Osteoblast (primary cell): ENCODE measurements around the gene DNAH10. TPM values are rescaled to one million over a fixed set of nuclear protein-coding genes. Genes with fewer than 3 reads are reported as not detected.

Source experiments
- DNase-seq: peaks from one replicate; pipeline ENCODE4 v3.0.0; 2011; ENCODE audit warnings: low spot score, mixed read lengths; ENCODE audit not compliant: insufficient read length; ENCODE audit errors: missing footprints
- H2AFZ ChIP-seq: 2 replicates; pipeline ENCODE4 v1.6.0; 2011; ENCODE audit warnings: mild to moderate bottlenecking, low read length
- H3K27ac ChIP-seq: 2 replicates; pipeline ENCODE4 v1.5.1; 2011; ENCODE audit warnings: mild to moderate bottlenecking, low read depth, low read length, moderate library complexity
- H3K27me3 ChIP-seq: 2 replicates; pipeline ENCODE4 v1.6.0; 2012; ENCODE audit warnings: mild to moderate bottlenecking, control low read depth, inconsistent platforms, low read length, moderate library complexity; ENCODE audit not compliant: insufficient read depth
- H3K36me3 ChIP-seq: 2 replicates; pipeline ENCODE4 v1.5.1; 2011; ENCODE audit warnings: mild to moderate bottlenecking, low read length, control low read depth, moderate library complexity; ENCODE audit not compliant: insufficient read depth
- H3K4me1 ChIP-seq: 2 replicates; pipeline ENCODE4 v1.5.1; 2011; ENCODE audit warnings: mild to moderate bottlenecking, low read length, control low read depth, moderate library complexity; ENCODE audit not compliant: insufficient read depth
- H3K4me2 ChIP-seq: 2 replicates; pipeline ENCODE4 v1.6.0; 2011; ENCODE audit warnings: mild to moderate bottlenecking, low read length; ENCODE audit not compliant: insufficient read depth
- H3K4me3 ChIP-seq: fragments of 200-600 bp; sonication (generic); 3 replicates; pipeline ENCODE4 v1.5.1; 2012; ENCODE audit warnings: mild to moderate bottlenecking, low read length, inconsistent platforms; ENCODE audit not compliant: insufficient read depth
- H3K79me2 ChIP-seq: 2 replicates; pipeline ENCODE4 v1.6.0; 2012; ENCODE audit warnings: mild to moderate bottlenecking, low read length, control low read depth, inconsistent platforms; ENCODE audit not compliant: insufficient read depth
- H3K9me3 ChIP-seq: 2 replicates; pipeline ENCODE4 v1.5.1; 2011; ENCODE audit warnings: low read depth, low read length, control low read depth
- H4K20me1 ChIP-seq: 2 replicates; pipeline ENCODE4 v1.6.0; 2012; ENCODE audit warnings: mild to moderate bottlenecking, low read length, control low read depth; ENCODE audit not compliant: insufficient read depth
- CTCF ChIP-seq: IDR thresholded peaks from 2 replicates; pipeline ENCODE4 v1.5.1; 2011; ENCODE audit warnings: mild to moderate bottlenecking, low read depth, low read length, moderate library complexity; ENCODE audit errors: extremely low read depth
- total RNA-seq: library from RNA; depleted of rRNA; stranded (reverse); fragments of >200 nt; gene quantifications from 2 replicates; pipeline ENCODE4 v1.2.3, GENCODE V29; 2012

Gene DNAH10
- total RNA-seq, 1 donor = 0.72 TPM

GRCh38 chr12:123942911-123943648 is 181.0 kb downstream of the DNAH10 start:
- Histone ChIP-seq H2AFZ (no peak overlapping the region), H3K36me3 (peaks cover 47% of the 10 kb centered on the region), H3K4me2 (peak overlapping the region; percentile 67), H3K4me3 (peak overlapping the region; percentile 11), H3K4me1 (peaks cover 27% of the 10 kb centered on the region), H3K9me3 (peaks cover 7% of the 10 kb centered on the region), H4K20me1 (peaks cover 20% of the 10 kb centered on the region), H3K79me2 (peaks cover 14% of the 10 kb centered on the region), H3K27ac (peak overlapping the region; percentile 92), H3K27me3 (no peaks in the 10 kb centered on the region)
- peak; percentile 90 for DNase-seq
- TF ChIP-seq CTCF = no peak

DNA sequence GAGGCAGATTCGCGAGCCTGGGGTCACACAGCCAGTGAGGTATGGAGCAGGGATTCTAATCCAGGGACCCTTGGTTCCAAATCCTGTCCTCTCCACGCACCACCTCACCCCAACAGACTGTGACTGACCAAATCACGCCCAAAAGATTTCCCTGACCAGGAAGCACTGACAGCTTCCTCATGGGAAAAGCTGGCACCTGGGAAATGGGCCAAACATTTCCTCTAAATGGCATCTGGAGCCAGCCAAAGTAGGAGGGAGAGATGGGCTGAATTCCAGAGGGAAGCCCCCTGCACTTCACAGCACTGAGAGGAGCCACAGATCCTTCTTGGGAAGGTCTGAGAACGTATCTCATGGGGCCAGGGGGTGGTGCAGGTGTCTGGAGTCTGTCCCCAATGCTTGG is 181.7 kb downstream of the DNAH10 start:
- no peaks in the 10 kb centered on the region for H3K27me3 ChIP-seq
- no peak for DNase-seq
- peaks cover 7% of the 10 kb centered on the region for H3K9me3 ChIP-seq
- peaks cover 27% of the 10 kb centered on the region for H4K20me1 ChIP-seq
- H3K27ac ChIP-seq = peak overlapping the region; percentile 92
- H3K4me1 ChIP-seq = peaks cover 22% of the 10 kb centered on the region
- H3K79me2 ChIP-seq = peaks cover 21% of the 10 kb centered on the region
- H3K4me2 ChIP-seq = no peak overlapping the region
- H3K36me3 ChIP-seq = peaks cover 47% of the 10 kb centered on the region
- H2AFZ ChIP-seq = no peak overlapping the region
- no peak overlapping the region for H3K4me3 ChIP-seq
- no peak for TF ChIP-seq CTCF

GRCh38 chr12:123944696-123945095 is 182.6 kb downstream of the DNAH10 start:
- Histone ChIP-seq H3K4me2 (no peak overlapping the region), H3K4me1 (peaks cover 22% of the 10 kb centered on the region), H2AFZ (no peak overlapping the region), H3K36me3 (peaks cover 42% of the 10 kb centered on the region), H3K79me2 (peaks cover 29% of the 10 kb centered on the region), H3K27ac (no peak overlapping the region), H3K9me3 (peaks cover 7% of the 10 kb centered on the region), H4K20me1 (peaks cover 36% of the 10 kb centered on the region), H3K27me3 (no peaks in the 10 kb centered on the region), H3K4me3 (no peak overlapping the region)
- DNase-seq = no peak
- TF ChIP-seq CTCF = no peak

DNA sequence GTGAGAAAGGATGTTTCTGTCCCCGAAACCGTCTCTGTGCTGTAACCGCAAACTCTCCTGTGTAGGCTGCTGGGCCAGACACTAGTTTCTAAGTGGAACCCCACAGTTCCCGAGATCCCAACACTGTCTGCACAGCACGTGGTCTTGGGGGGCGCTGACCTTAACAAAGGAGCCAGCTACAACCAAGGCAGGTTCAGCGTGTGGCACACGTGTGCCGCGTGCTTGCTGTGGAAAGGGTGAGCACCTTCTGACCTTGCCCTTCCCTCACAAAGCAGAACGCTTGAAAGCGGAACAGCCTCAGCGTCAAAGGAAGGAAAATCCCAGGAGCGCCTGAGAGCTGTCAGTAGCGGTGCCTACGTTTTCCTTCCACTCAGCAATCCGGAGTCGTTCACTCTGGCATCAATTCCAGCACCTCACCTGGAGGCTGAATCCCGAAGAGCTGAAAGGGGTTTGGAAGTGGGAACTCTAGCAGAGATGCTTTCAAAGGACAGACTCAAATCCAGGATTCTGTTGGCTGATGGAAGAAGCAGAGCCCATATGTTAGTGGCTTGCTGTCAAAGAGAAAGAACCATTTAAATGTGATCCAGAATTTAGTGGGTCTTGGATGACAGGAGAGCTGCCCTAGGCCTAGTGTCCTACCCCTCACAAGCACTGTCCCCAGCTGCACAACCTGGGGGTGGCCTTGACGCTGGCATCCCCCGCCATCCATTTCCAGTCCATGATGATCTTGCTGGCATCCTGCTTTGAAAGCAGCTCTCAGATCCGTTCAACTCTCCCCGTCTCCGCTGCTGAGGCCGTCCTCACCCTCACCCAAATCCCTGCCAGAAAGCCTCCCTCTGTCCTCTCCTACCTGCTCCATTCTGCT is 183.4 kb downstream of the DNAH10 start:
- Histone ChIP-seq H3K27me3 (no peaks in the 10 kb centered on the region), H3K9me3 (peaks cover 7% of the 10 kb centered on the region), H3K4me1 (peaks cover 22% of the 10 kb centered on the region), H3K79me2 (peaks cover 37% of the 10 kb centered on the region), H3K4me3 (no peak overlapping the region), H3K36me3 (peaks cover 34% of the 10 kb centered on the region), H4K20me1 (peaks cover 43% of the 10 kb centered on the region), H2AFZ (no peak overlapping the region), H3K27ac (no peak overlapping the region), H3K4me2 (no peak overlapping the region)
- DNase-seq = no peak
- TF ChIP-seq CTCF = no peak
